GM06990 (cell line): ENCODE measurements around the gene ARHGAP26.

Experiments used
- DNase-seq: peaks from one replicate; pipeline ENCODE4 v3.0.0-alpha.2; 2011; ENCODE audit not compliant: insufficient read length; ENCODE audit errors: extremely low read depth
- H3K27me3 ChIP-seq: replicated peaks from 2 replicates; pipeline ENCODE4 v1.6.0; 2011; ENCODE audit warnings: low read length; ENCODE audit not compliant: control insufficient read depth, insufficient read depth
- H3K36me3 ChIP-seq: 2 replicates; pipeline ENCODE4 v1.5.1; 2011; ENCODE audit warnings: low read length; ENCODE audit not compliant: control insufficient read depth, insufficient read depth
- H3K4me3 ChIP-seq: replicated peaks from 2 replicates; pipeline ENCODE4 v1.5.1; 2011; ENCODE audit warnings: low read depth, mild to moderate bottlenecking, control low read depth, low read length
- CTCF ChIP-seq: IDR thresholded peaks from 2 replicates; pipeline ENCODE4 v1.5.1; 2011; ENCODE audit warnings: low read length, control low read depth, mild to moderate bottlenecking, inconsistent platforms; ENCODE audit not compliant: insufficient read depth, poor library complexity, severe bottlenecking

Gene ARHGAP26

DNA sequence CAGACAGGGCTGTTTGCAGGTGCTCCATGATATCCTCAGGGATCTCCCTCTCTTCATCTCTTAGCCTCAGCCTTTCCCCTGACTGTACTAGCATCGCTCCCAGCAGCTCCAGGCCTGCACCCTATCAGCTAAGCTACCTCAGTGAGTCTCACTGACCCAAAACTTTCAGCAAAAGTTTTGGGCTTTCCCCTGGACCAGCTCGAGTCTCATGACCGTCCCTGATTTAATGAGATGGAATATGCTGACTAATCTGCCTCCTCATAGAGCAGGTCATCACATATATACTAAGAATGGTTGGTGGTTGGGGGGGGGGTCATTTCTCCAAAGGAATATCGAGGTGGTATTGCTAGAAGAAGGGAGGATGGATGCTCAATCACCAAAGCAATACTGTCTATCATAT lies 481.8 kb downstream of the ARHGAP26 start:
- Histone ChIP-seq H3K27me3 (no peaks in the 10 kb centered on the region), H3K4me3 (no peak overlapping the region), H3K36me3 (no peaks in the 10 kb centered on the region)
- no peak for TF ChIP-seq CTCF
- DNase-seq, result no peak

DNA sequence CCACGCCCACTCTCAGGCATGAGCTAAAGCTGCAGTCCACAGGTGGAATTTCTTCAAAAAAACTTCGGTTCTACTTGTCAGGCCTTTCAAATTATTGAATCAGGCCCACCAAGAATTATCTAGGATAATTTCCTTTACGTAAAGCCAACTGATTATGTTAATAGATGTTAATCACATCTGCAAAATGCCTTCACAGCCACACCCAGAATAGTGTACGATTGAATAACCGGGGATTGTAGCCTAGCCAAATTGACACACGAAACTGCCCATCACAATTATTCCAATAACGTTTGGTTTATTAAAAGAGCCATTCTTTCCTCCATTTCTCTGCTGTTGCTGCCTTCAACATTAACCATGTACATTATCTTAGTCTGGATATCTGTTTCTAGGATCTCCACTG lies 484.6 kb downstream of the ARHGAP26 start:
- Histone ChIP-seq H3K36me3 (no peaks in the 10 kb centered on the region), H3K27me3 (no peaks in the 10 kb centered on the region), H3K4me3 (no peak overlapping the region)
- TF ChIP-seq CTCF, result no peak
- DNase-seq, result no peak

DNA sequence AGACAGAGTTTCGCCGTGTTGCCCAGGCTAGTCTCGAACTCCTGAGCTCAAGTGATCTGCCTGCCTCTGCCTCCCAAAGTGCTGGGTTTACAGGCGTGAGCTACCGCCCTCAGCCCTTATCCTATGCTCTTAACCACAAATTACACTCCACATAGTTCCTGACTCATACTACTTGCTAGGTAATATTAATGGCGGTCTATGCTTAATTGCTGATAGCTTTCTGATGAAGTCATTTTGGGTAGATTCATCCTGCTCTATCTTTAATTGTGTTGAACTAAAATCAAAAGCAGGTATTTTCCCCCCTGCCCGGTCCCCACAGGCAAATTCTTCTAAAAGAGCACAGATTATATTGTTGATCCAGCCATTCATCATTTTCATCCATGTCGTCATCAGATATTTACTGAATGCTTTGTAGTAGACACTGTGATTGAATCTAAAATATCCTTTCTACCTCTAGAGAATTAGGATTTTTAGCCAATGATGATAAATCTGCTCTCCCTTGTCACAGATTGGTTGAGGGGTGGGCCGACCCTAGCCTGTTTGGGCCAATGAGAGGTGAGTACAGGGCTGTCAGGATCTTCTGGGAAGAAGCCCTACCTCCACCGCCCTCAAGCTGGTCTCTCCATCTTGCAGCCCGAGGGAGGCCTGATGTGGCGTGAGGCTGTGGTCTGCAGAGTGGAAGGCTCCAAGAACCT lies 488.5 kb downstream of the ARHGAP26 start:
- H3K36me3 ChIP-seq, result no peaks in the 10 kb centered on the region
- H3K4me3 ChIP-seq, result no peak overlapping the region
- H3K27me3 ChIP-seq, result no peaks in the 10 kb centered on the region
- TF ChIP-seq CTCF, result no peak
- DNase-seq, result no peak

- Histone ChIP-seq H3K4me3 (no peak overlapping the region), H3K36me3 (no peaks in the 10 kb centered on the region), H3K27me3 (no peaks in the 10 kb centered on the region)
- no peak for DNase-seq
- TF ChIP-seq CTCF, result no peak
Observed at GRCh38 chr5:143259254-143259605, 489.1 kb downstream of the ARHGAP26 start.

DNA sequence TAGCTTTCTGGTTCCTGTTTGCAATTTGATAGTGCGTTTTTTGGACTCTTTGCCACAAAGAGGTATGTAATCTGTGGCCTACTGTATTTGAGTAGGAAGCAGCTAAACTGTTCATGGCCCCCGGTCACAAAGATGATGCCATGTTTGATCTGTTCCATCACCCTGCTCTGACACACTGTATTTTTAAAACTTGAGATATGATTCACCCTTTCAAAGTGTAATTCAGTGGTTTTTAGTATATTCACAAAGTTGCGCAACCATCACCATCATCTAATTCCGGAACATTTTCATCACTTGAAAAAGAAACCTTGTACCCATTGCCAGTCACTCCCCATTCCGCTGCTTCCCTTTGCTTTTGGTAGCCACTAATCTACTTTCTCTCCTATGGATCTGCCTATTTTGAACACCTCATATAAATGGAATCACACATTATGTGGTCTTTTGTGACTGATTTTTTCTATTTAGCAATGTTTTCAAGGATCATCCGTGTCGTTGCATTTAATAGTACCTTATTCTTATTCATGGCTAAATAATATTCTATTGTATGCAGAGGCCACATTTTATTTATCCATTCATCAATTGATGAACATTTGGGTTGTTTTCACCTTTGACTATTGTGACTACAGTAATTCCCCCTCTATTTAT lies 491.7 kb downstream of the ARHGAP26 start:
- Histone ChIP-seq H3K36me3 (no peaks in the 10 kb centered on the region), H3K27me3 (no peaks in the 10 kb centered on the region), H3K4me3 (no peak overlapping the region)
- no peak for TF ChIP-seq CTCF
- no peak for DNase-seq
